A673 (cell line): ENCODE results near the gene SGMS1. TPM values are rescaled to one million over a fixed set of nuclear protein-coding genes. Genes with fewer than 3 reads are reported as not detected.

Source experiments
- BruUV-seq: library from RNA; stranded (reverse); fragments of 400-500 nt; replicated peaks from 2 replicates; lab custom pipeline; 2021; lab: Mats Ljungman, UMichigan
- CTCF ChIA-PET: fragments of 300-600 bp; sonication (Branson Sonifier 250); formaldehyde crosslinking; loops from one replicate; lab custom pipeline; 2022; ENCODE audit warnings: antibody characterized with exemption; lab: Charles Lee
- POLR2A ChIA-PET: fragments of 300-600 bp; sonication (Branson Sonifier 250); formaldehyde crosslinking; loops from one replicate; lab custom pipeline; 2022; ENCODE audit warnings: antibody characterized with exemption; ENCODE audit not compliant: low non-redundant PET; lab: Charles Lee
- DNase-seq: peaks from one replicate; pipeline ENCODE4 v3.0.0-alpha.2; 2015; ENCODE audit warnings: low spot score
- H3K27ac ChIP-seq: fragments of 200-600 bp; sonication (generic); 2 replicates; pipeline ENCODE4 v1.5.1; 2016; ENCODE audit warnings: mixed run types, low read depth, mild to moderate bottlenecking, mixed read lengths, antibody characterized with exemption, low read length; ENCODE audit not compliant: poor library complexity, severe bottlenecking
- H3K27me3 ChIP-seq: fragments of 200-600 bp; sonication (generic); replicated peaks from 2 replicates; pipeline ENCODE4 v1.6.1; 2017; ENCODE audit warnings: mixed run types, low read depth, mild to moderate bottlenecking, mixed read lengths, antibody characterized with exemption, low read length; ENCODE audit not compliant: insufficient read depth, poor library complexity
- H3K36me3 ChIP-seq: fragments of 200-600 bp; sonication (generic); 2 replicates; pipeline ENCODE4 v1.6.1; 2016; ENCODE audit warnings: mixed run types, mild to moderate bottlenecking, mixed read lengths, antibody characterized with exemption, low read length; ENCODE audit not compliant: insufficient read depth, poor library complexity, severe bottlenecking
- H3K4me1 ChIP-seq: fragments of 200-600 bp; sonication (generic); 2 replicates; pipeline ENCODE4 v1.6.1; 2017; ENCODE audit warnings: mixed run types, mild to moderate bottlenecking, mixed read lengths, antibody characterized with exemption, low read length; ENCODE audit not compliant: insufficient read depth, poor library complexity, severe bottlenecking
- H3K4me3 ChIP-seq: fragments of 200-600 bp; sonication (generic); 2 replicates; pipeline ENCODE4 v1.5.1; 2016; ENCODE audit warnings: low read depth, mixed run types, mild to moderate bottlenecking, mixed read lengths, low read length; ENCODE audit not compliant: poor library complexity, severe bottlenecking
- H3K9me3 ChIP-seq: fragments of 200-600 bp; sonication (generic); 2 replicates; pipeline ENCODE4 v1.6.1; 2016; ENCODE audit warnings: mixed run types, low read depth, mild to moderate bottlenecking, mixed read lengths, antibody characterized with exemption, low read length; ENCODE audit not compliant: poor library complexity, severe bottlenecking
- EZH2 ChIP-seq: fragments of 200-600 bp; sonication (generic); IDR thresholded peaks from 2 replicates; pipeline ENCODE4 v1.6.1; 2017; ENCODE audit warnings: borderline replicate concordance, low read depth, mild to moderate bottlenecking, mixed read lengths, antibody characterized with exemption, low read length; ENCODE audit not compliant: poor library complexity, severe bottlenecking
- intact Hi-C: fragments of 100-400 bp; cut with micrococcal nuclease; formaldehyde crosslinking; loops from one replicate; pipeline ENCODE4 v1.10.0; 2022; ENCODE audit not compliant: unreplicated experiment
- total RNA-seq: library from RNA; stranded (reverse); gene quantifications from 2 replicates; pipeline ENCODE4 v1.2.3, GENCODE V29; 2021
- TF ChIP-seq, protein P1 (sequence below): fragments of 300-800, 200-600 bp; sonication (generic); conservative IDR thresholded peaks from 2 replicates; pipeline ENCODE4 v1.5.1; 2017; ENCODE audit warnings: low read depth, mild to moderate bottlenecking, antibody characterized with exemption, low read length, moderate library complexity, mixed read lengths

Gene SGMS1
- total RNA-seq, 1 experiment from 2014 or later, result 13.0 TPM

DNA sequence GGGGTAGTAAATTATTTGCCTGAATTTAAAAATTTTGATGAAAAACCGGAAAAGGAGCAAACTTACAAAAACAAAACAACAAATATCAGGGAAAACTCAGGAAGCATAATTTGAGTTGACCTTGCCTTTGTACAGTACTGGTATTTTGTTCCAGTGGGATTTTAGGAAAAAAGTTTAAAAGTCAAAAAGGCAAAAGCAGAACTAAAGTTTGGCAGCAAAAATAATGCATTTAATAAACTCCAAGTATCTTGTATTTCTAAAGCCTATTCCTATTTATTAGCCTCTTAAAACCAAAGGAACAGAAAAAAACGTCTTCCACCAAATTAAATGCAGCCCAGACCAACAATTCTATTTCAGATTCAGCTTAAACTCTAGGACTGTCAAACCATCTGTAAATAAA, 281.8 kb downstream of the SGMS1 start:
- intact Hi-C loops, result no loop called here
- Histone ChIP-seq H3K36me3 (no peaks in the 10 kb centered on the region), H3K9me3 (no peaks in the 10 kb centered on the region), H3K27me3 (no peaks in the 10 kb centered on the region), H3K27ac (no peak overlapping the region), H3K4me3 (no peak overlapping the region), H3K4me1 (no peaks in the 10 kb centered on the region)
- no peak for DNase-seq
- CTCF ChIA-PET, result no interaction called here
- POLR2A ChIA-PET, result no interaction called here
- no TSS peak for BruUV-seq
- TF ChIP-seq EZH2, result no peak
- TF ChIP-seq, protein P1, sequence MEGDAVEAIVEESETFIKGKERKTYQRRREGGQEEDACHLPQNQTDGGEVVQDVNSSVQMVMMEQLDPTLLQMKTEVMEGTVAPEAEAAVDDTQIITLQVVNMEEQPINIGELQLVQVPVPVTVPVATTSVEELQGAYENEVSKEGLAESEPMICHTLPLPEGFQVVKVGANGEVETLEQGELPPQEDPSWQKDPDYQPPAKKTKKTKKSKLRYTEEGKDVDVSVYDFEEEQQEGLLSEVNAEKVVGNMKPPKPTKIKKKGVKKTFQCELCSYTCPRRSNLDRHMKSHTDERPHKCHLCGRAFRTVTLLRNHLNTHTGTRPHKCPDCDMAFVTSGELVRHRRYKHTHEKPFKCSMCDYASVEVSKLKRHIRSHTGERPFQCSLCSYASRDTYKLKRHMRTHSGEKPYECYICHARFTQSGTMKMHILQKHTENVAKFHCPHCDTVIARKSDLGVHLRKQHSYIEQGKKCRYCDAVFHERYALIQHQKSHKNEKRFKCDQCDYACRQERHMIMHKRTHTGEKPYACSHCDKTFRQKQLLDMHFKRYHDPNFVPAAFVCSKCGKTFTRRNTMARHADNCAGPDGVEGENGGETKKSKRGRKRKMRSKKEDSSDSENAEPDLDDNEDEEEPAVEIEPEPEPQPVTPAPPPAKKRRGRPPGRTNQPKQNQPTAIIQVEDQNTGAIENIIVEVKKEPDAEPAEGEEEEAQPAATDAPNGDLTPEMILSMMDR, result no peak

DNA sequence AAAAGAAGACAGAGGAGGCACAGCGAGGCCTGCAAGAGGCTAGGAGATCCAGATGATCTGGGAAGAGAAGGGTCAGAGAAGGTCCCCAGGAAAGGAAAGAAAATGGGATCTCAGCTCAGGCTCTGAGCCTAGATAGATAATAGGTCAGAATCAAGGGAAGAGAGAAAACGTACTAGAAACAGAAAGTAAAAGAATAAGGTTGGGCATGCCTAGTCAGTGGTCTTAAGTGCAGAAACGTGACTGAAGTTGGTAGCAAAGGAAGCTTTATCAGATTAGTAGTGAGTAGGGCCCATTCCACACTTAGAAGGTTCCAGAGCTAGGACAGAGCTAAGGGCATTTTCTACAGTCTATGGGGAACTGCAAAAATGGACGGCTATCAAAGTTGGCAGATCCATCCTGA, 287.6 kb downstream of the SGMS1 start:
- Histone ChIP-seq H3K27me3 (no peaks in the 10 kb centered on the region), H3K4me3 (no peak overlapping the region), H3K36me3 (no peaks in the 10 kb centered on the region), H3K27ac (no peak overlapping the region), H3K9me3 (no peaks in the 10 kb centered on the region), H3K4me1 (no peaks in the 10 kb centered on the region)
- POLR2A ChIA-PET, result no interaction called here
- CTCF ChIA-PET, result no interaction called here
- DNase-seq, result no peak
- TF ChIP-seq, protein P1, result no peak
- no peak for TF ChIP-seq EZH2
- no TSS peak for BruUV-seq
- intact Hi-C loops, result no loop called here

DNA sequence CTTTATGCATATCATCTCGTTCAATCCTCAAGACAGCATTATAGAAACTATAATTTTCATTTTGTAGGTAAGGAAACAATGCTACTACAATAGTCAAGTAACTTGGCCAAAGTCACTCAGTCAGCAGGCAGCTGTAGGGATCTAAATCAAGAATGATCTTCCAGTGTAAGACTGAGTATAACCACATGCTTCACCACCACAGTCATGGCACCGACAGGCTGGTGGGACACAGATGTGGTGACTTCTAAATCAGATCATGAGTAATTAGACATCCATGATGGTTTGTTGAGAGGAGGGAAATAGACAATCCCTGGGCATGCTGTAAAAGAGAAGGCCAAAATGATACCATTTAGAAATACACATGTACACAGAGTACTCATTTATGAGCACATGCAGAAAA, 288.4 kb downstream of the SGMS1 start:
- intact Hi-C loops, result no loop called here
- TF ChIP-seq, protein P1, result no peak
- TF ChIP-seq EZH2, result no peak
- no peaks in the 10 kb centered on the region for H3K27me3 ChIP-seq
- POLR2A ChIA-PET, result no interaction called here
- BruUV-seq, result no TSS peak
- DNase-seq, result no peak
- H3K36me3 ChIP-seq, result no peaks in the 10 kb centered on the region
- H3K4me1 ChIP-seq, result no peaks in the 10 kb centered on the region
- H3K27ac ChIP-seq, result no peak overlapping the region
- no peaks in the 10 kb centered on the region for H3K9me3 ChIP-seq
- CTCF ChIA-PET, result no interaction called here
- no peak overlapping the region for H3K4me3 ChIP-seq
